ENCODE results near the gene IL1RAPL2. TPM values are rescaled to one million over a fixed set of nuclear protein-coding genes. Genes with fewer than 3 reads are reported as not detected.

IL1RAPL2 gene
- total RNA-seq, 1 experiment from 2014 or later, result 1.6 TPM

DNA sequence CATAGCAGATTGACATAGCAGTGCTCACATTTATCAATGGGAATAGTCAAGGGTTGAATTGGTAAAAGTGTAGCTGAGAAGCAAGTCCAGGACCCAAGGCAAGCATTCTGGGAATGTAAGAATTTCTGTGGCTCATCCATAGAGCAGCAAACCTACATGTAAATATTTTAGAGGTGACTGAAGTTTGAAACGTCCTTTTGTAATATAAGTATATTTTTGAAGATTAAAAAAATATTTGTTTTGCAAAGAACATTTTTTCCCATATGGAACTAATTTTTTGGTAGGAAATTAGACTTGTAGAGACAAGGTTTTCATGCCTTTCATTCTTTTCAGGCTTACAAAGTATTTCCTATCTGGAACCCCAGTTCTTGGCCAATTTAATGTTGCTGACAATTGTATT is 550.5 kb downstream of the IL1RAPL2 start:
- BruUV-seq (replicated peaks), result no TSS peak
- no peak overlapping the region for H2AFZ ChIP-seq
- H3F3A ChIP-seq (ENCODE audit: insufficient read depth, low read depth), result no peaks in the 10 kb centered on the region
- H3K4me2 ChIP-seq, result no peak overlapping the region
- DNase-seq, result no peak
- H3K36me3 ChIP-seq (ENCODE audit: low read depth), result no peaks in the 10 kb centered on the region
- CTCF ChIA-PET, result no interaction called here
- no peaks in the 10 kb centered on the region for H3K79me2 ChIP-seq (ENCODE audit: low read depth)
- H3K9me3 ChIP-seq (ENCODE audit: insufficient read depth, low read depth), result no peaks in the 10 kb centered on the region
- H3K4me3 ChIP-seq, result no peak overlapping the region
- no peaks in the 10 kb centered on the region for H4K20me1 ChIP-seq (ENCODE audit: insufficient read depth)
- no peak overlapping the region for H3K27ac ChIP-seq
- no peaks in the 10 kb centered on the region for H3K4me1 ChIP-seq (replicated peaks; ENCODE audit: insufficient read depth)
- POLR2A ChIA-PET (ENCODE audit: unreplicated experiment), result no interaction called here
- no peaks in the 10 kb centered on the region for H3K27me3 ChIP-seq (ENCODE audit: insufficient read depth, low read depth)
- TF ChIP-seq EZH2 (IDR thresholded peaks at IDR 0.05; ENCODE audit: low read depth), result no peak
- TF ChIP-seq, protein P1, sequence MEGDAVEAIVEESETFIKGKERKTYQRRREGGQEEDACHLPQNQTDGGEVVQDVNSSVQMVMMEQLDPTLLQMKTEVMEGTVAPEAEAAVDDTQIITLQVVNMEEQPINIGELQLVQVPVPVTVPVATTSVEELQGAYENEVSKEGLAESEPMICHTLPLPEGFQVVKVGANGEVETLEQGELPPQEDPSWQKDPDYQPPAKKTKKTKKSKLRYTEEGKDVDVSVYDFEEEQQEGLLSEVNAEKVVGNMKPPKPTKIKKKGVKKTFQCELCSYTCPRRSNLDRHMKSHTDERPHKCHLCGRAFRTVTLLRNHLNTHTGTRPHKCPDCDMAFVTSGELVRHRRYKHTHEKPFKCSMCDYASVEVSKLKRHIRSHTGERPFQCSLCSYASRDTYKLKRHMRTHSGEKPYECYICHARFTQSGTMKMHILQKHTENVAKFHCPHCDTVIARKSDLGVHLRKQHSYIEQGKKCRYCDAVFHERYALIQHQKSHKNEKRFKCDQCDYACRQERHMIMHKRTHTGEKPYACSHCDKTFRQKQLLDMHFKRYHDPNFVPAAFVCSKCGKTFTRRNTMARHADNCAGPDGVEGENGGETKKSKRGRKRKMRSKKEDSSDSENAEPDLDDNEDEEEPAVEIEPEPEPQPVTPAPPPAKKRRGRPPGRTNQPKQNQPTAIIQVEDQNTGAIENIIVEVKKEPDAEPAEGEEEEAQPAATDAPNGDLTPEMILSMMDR (conservative IDR thresholded peaks at IDR 0.05), result no peak
- intact Hi-C loops (cut with micrococcal nuclease; ENCODE audit: unreplicated experiment), result no loop called here
- H3K9me2 ChIP-seq (ENCODE audit: insufficient read depth), result no peaks in the 10 kb centered on the region

DNA sequence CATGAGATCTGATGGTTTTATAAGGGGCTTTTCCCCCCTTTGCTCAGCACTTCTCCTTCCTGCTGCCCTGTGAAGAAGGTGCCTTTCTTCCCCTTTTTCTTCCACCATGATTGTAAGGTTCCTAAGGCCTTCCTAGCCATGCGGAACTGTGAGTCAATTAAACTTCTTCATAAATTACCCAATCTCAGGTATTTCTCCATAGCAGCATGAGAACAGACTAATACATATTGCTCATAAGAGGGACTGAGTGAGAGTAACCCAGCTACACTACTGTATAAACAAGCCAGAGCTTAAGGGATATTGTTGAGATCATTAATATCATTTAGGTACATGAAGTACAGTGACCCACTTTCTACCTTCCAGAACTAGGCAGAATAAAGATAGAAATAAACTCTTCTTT is 551.6 kb downstream of the IL1RAPL2 start:
- intact Hi-C loops (cut with micrococcal nuclease; ENCODE audit: unreplicated experiment), result no loop called here

DNA sequence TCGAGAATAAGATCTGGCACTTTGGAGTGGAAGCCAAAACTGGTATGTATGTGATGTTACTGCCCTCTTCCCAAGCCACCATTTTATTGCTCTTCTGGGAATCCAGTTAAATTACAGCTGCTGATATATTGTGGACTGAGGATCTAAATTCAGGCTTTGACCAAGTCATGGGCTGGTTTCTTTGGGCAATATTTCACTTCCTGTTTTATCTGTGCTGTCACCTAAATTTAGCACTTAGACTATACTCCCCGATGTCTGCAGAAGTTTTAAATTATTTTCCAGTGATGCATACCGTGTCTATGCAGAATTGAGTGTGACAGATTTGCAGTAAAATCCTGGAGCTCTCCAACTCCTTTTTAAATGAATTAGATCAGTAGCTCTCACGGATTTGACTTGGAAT is 554.5 kb downstream of the IL1RAPL2 start:
- no peak overlapping the region for H3K27ac ChIP-seq
- H4K20me1 ChIP-seq (ENCODE audit: insufficient read depth), result no peaks in the 10 kb centered on the region
- no peaks in the 10 kb centered on the region for H3K27me3 ChIP-seq (ENCODE audit: insufficient read depth, low read depth)
- H3K4me2 ChIP-seq, result no peak overlapping the region
- TF ChIP-seq, protein P1 (conservative IDR thresholded peaks at IDR 0.05), result no peak
- no peak for TF ChIP-seq EZH2 (IDR thresholded peaks at IDR 0.05; ENCODE audit: low read depth)
- no TSS peak for BruUV-seq (replicated peaks)
- POLR2A ChIA-PET (ENCODE audit: unreplicated experiment), result no interaction called here
- H3K79me2 ChIP-seq (ENCODE audit: low read depth), result no peaks in the 10 kb centered on the region
- H3K4me3 ChIP-seq, result no peak overlapping the region
- H3K36me3 ChIP-seq (ENCODE audit: low read depth), result no peaks in the 10 kb centered on the region
- intact Hi-C loops (cut with micrococcal nuclease; ENCODE audit: unreplicated experiment), result no loop called here
- H3K4me1 ChIP-seq (replicated peaks; ENCODE audit: insufficient read depth), result no peaks in the 10 kb centered on the region
- H3K9me2 ChIP-seq (ENCODE audit: insufficient read depth), result no peaks in the 10 kb centered on the region
- no peaks in the 10 kb centered on the region for H3K9me3 ChIP-seq (ENCODE audit: insufficient read depth, low read depth)
- DNase-seq, result no peak
- H3F3A ChIP-seq (ENCODE audit: insufficient read depth, low read depth), result no peaks in the 10 kb centered on the region
- no peak overlapping the region for H2AFZ ChIP-seq
- CTCF ChIA-PET, result no interaction called here

More for the DNA sequence above, 551.6 kb downstream of the IL1RAPL2 start:
- ChIA-PET CTCF (no interaction called here), POLR2A (ENCODE audit: unreplicated experiment) (no interaction called here)
- no peaks in the 10 kb centered on the region for H3F3A ChIP-seq (ENCODE audit: insufficient read depth, low read depth)
- no peak overlapping the region for H3K4me2 ChIP-seq
- H3K4me3 ChIP-seq, result no peak overlapping the region
- no peaks in the 10 kb centered on the region for H3K27me3 ChIP-seq (ENCODE audit: insufficient read depth, low read depth)
- H3K27ac ChIP-seq, result no peak overlapping the region
- H3K9me3 ChIP-seq (ENCODE audit: insufficient read depth, low read depth), result no peaks in the 10 kb centered on the region
- H3K79me2 ChIP-seq (ENCODE audit: low read depth), result no peaks in the 10 kb centered on the region
- no TSS peak for BruUV-seq (replicated peaks)
- DNase-seq, result no peak
- H3K9me2 ChIP-seq (ENCODE audit: insufficient read depth), result no peaks in the 10 kb centered on the region
- H3K4me1 ChIP-seq (replicated peaks; ENCODE audit: insufficient read depth), result no peaks in the 10 kb centered on the region
- TF ChIP-seq, protein P1 (conservative IDR thresholded peaks at IDR 0.05), result no peak
- no peak overlapping the region for H2AFZ ChIP-seq
- no peaks in the 10 kb centered on the region for H4K20me1 ChIP-seq (ENCODE audit: insufficient read depth)
- H3K36me3 ChIP-seq (ENCODE audit: low read depth), result no peaks in the 10 kb centered on the region

All from PC-9 (cell line).